ENCODE results near the gene TRIM59.

TRIM59 gene

GRCh38 chr3:160395297-160395696 is 54.3 kb downstream of the TRIM59 start:
- Histone ChIP-seq H3K79me2 (ENCODE audit: control insufficient read depth, insufficient read depth, low read length) (peaks cover 8% of the 10 kb centered on the region), H3K56ac (ENCODE audit: low read length) (no peak overlapping the region), H3K4me2 (ENCODE audit: low read length) (no peak overlapping the region), H3K79me1 (ENCODE audit: low read length) (peaks cover 6% of the 10 kb centered on the region), H3K23ac (ENCODE audit: low read length) (no peak overlapping the region), H2AK5ac (ENCODE audit: low read length) (no peak overlapping the region), H3K36me3 (ENCODE audit: control insufficient read depth, insufficient read depth, low read length) (no peaks in the 10 kb centered on the region), H3K18ac (ENCODE audit: low read length) (no peak overlapping the region), H3K27ac (ENCODE audit: low read depth, low read length) (no peak overlapping the region), H4K5ac (ENCODE audit: low read length) (no peak overlapping the region), H4K8ac (ENCODE audit: low read depth, low read length) (no peak overlapping the region), H3K4ac (ENCODE audit: low read depth, low read length) (no peak overlapping the region), H3K27me3 (ENCODE audit: insufficient read depth, low read length, poor library complexity) (no peaks in the 10 kb centered on the region), H2BK120ac (ENCODE audit: low read depth, low read length) (no peak overlapping the region), H2BK15ac (replicated peaks; ENCODE audit: low read depth) (no peak overlapping the region), H3K4me1 (ENCODE audit: control insufficient read depth, low read depth, low read length) (no peaks in the 10 kb centered on the region), H3K4me3 (ENCODE audit: low read length) (no peak overlapping the region), H2BK5ac (ENCODE audit: low read length) (no peak overlapping the region), H3K9ac (ENCODE audit: low read length) (no peak overlapping the region)
- DNase-seq: peak; percentile 86

- peak overlapping the region; percentile 56 for H4K8ac ChIP-seq (ENCODE audit: low read depth, low read length)
- no peak overlapping the region for H3K9ac ChIP-seq (ENCODE audit: low read length)
- H4K5ac ChIP-seq (ENCODE audit: low read length): no peak overlapping the region
- no peak overlapping the region for H2BK5ac ChIP-seq (ENCODE audit: low read length)
- DNase-seq: no peak
- no peaks in the 10 kb centered on the region for H3K36me3 ChIP-seq (ENCODE audit: control insufficient read depth, insufficient read depth, low read length)
- no peaks in the 10 kb centered on the region for H3K27me3 ChIP-seq (ENCODE audit: insufficient read depth, low read length, poor library complexity)
- H3K23ac ChIP-seq (ENCODE audit: low read length): no peak overlapping the region
- no peak overlapping the region for H3K56ac ChIP-seq (ENCODE audit: low read length)
- H3K18ac ChIP-seq (ENCODE audit: low read length): no peak overlapping the region
- H3K4me1 ChIP-seq (ENCODE audit: control insufficient read depth, low read depth, low read length): no peaks in the 10 kb centered on the region
- H3K4me2 ChIP-seq (ENCODE audit: low read length): no peak overlapping the region
- H3K79me1 ChIP-seq (ENCODE audit: low read length): peaks cover 6% of the 10 kb centered on the region
- no peak overlapping the region for H3K4ac ChIP-seq (ENCODE audit: low read depth, low read length)
- no peaks in the 10 kb centered on the region for H3K79me2 ChIP-seq (ENCODE audit: control insufficient read depth, insufficient read depth, low read length)
- H2BK120ac ChIP-seq (ENCODE audit: low read depth, low read length): no peak overlapping the region
- H3K27ac ChIP-seq (ENCODE audit: low read depth, low read length): no peak overlapping the region
- no peak overlapping the region for H3K4me3 ChIP-seq (ENCODE audit: low read length)
- no peak overlapping the region for H2AK5ac ChIP-seq (ENCODE audit: low read length)
- no peak overlapping the region for H2BK15ac ChIP-seq (replicated peaks; ENCODE audit: low read depth)
- no CpG with 5 or more reads among the region's 3 CpGs for WGBS (ENCODE audit: extremely low coverage, insufficient coverage, low lambda C conversion rate)
Observed at GRCh38 chr3:160394009-160394392, 55.6 kb downstream of the TRIM59 start.

GRCh38 chr3:160393346-160394008 is 56.1 kb downstream of the TRIM59 start:
- no peak overlapping the region for H3K4me3 ChIP-seq (ENCODE audit: low read length)
- no peak for DNase-seq
- no peak overlapping the region for H3K4ac ChIP-seq (ENCODE audit: low read depth, low read length)

GRCh38 chr3:160392798-160393197 is 56.8 kb downstream of the TRIM59 start:
- H2AK5ac ChIP-seq (ENCODE audit: low read length): no peak overlapping the region
- H3K4ac ChIP-seq (ENCODE audit: low read depth, low read length): no peak overlapping the region
- H3K4me3 ChIP-seq (ENCODE audit: low read length): no peak overlapping the region
- H2BK120ac ChIP-seq (ENCODE audit: low read depth, low read length): no peak overlapping the region
- H3K79me1 ChIP-seq (ENCODE audit: low read length): peaks cover 6% of the 10 kb centered on the region
- DNase-seq: no peak
- no peak overlapping the region for H3K4me2 ChIP-seq (ENCODE audit: low read length)
- H4K8ac ChIP-seq (ENCODE audit: low read depth, low read length): no peak overlapping the region
- no peak overlapping the region for H3K9ac ChIP-seq (ENCODE audit: low read length)
- H2BK5ac ChIP-seq (ENCODE audit: low read length): no peak overlapping the region
- H3K36me3 ChIP-seq (ENCODE audit: control insufficient read depth, insufficient read depth, low read length): no peaks in the 10 kb centered on the region
- H4K5ac ChIP-seq (ENCODE audit: low read length): no peak overlapping the region
- no peak overlapping the region for H3K27ac ChIP-seq (ENCODE audit: low read depth, low read length)
- H3K18ac ChIP-seq (ENCODE audit: low read length): no peak overlapping the region
- H3K27me3 ChIP-seq (ENCODE audit: insufficient read depth, low read length, poor library complexity): no peaks in the 10 kb centered on the region
- no peak overlapping the region for H2BK15ac ChIP-seq (replicated peaks; ENCODE audit: low read depth)
- no peak overlapping the region for H3K23ac ChIP-seq (ENCODE audit: low read length)
- H3K4me1 ChIP-seq (ENCODE audit: control insufficient read depth, low read depth, low read length): no peaks in the 10 kb centered on the region
- H3K79me2 ChIP-seq (ENCODE audit: control insufficient read depth, insufficient read depth, low read length): no peaks in the 10 kb centered on the region
- H3K56ac ChIP-seq (ENCODE audit: low read length): no peak overlapping the region

More at GRCh38 chr3:160393346-160394008, 56.1 kb downstream of the TRIM59 start:
- H2AK5ac ChIP-seq (ENCODE audit: low read length): no peak overlapping the region
- H3K79me2 ChIP-seq (ENCODE audit: control insufficient read depth, insufficient read depth, low read length): no peaks in the 10 kb centered on the region
- H3K4me2 ChIP-seq (ENCODE audit: low read length): no peak overlapping the region
- H2BK120ac ChIP-seq (ENCODE audit: low read depth, low read length): no peak overlapping the region
- no peaks in the 10 kb centered on the region for H3K4me1 ChIP-seq (ENCODE audit: control insufficient read depth, low read depth, low read length)
- H3K36me3 ChIP-seq (ENCODE audit: control insufficient read depth, insufficient read depth, low read length): no peaks in the 10 kb centered on the region
- H2BK5ac ChIP-seq (ENCODE audit: low read length): no peak overlapping the region
- no peak overlapping the region for H3K23ac ChIP-seq (ENCODE audit: low read length)
- H3K27ac ChIP-seq (ENCODE audit: low read depth, low read length): no peak overlapping the region
- H4K8ac ChIP-seq (ENCODE audit: low read depth, low read length): no peak overlapping the region
- no peak overlapping the region for H4K5ac ChIP-seq (ENCODE audit: low read length)
- peaks cover 6% of the 10 kb centered on the region for H3K79me1 ChIP-seq (ENCODE audit: low read length)
- H3K9ac ChIP-seq (ENCODE audit: low read length): no peak overlapping the region
- H2BK15ac ChIP-seq (replicated peaks; ENCODE audit: low read depth): no peak overlapping the region
- WGBS (ENCODE audit: extremely low coverage, insufficient coverage, low lambda C conversion rate): no CpG with 5 or more reads among the region's 2 CpGs
- no peak overlapping the region for H3K56ac ChIP-seq (ENCODE audit: low read length)
- no peaks in the 10 kb centered on the region for H3K27me3 ChIP-seq (ENCODE audit: insufficient read depth, low read length, poor library complexity)
- H3K18ac ChIP-seq (ENCODE audit: low read length): no peak overlapping the region

GRCh38 chr3:160390565-160391138 is 58.9 kb downstream of the TRIM59 start:
- H3K18ac ChIP-seq (ENCODE audit: low read length): no peak overlapping the region

More at GRCh38 chr3:160390565-160391138, 58.9 kb downstream of the TRIM59 start:
- Histone ChIP-seq H3K79me1 (ENCODE audit: low read length) (peaks cover 6% of the 10 kb centered on the region), H2BK5ac (ENCODE audit: low read length) (no peak overlapping the region), H3K4me1 (ENCODE audit: control insufficient read depth, low read depth, low read length) (no peaks in the 10 kb centered on the region), H3K4ac (ENCODE audit: low read depth, low read length) (no peak overlapping the region), H2BK15ac (replicated peaks; ENCODE audit: low read depth) (no peak overlapping the region), H4K5ac (ENCODE audit: low read length) (no peak overlapping the region), H2BK120ac (ENCODE audit: low read depth, low read length) (no peak overlapping the region), H3K9ac (ENCODE audit: low read length) (no peak overlapping the region), H3K56ac (ENCODE audit: low read length) (no peak overlapping the region), H3K4me2 (ENCODE audit: low read length) (no peak overlapping the region), H2AK5ac (ENCODE audit: low read length) (no peak overlapping the region), H3K79me2 (ENCODE audit: control insufficient read depth, insufficient read depth, low read length) (no peaks in the 10 kb centered on the region), H3K4me3 (ENCODE audit: low read length) (no peak overlapping the region), H3K23ac (ENCODE audit: low read length) (no peak overlapping the region), H3K36me3 (ENCODE audit: control insufficient read depth, insufficient read depth, low read length) (no peaks in the 10 kb centered on the region), H3K27ac (ENCODE audit: low read depth, low read length) (no peak overlapping the region), H4K8ac (ENCODE audit: low read depth, low read length) (no peak overlapping the region), H3K27me3 (ENCODE audit: insufficient read depth, low read length, poor library complexity) (no peaks in the 10 kb centered on the region)
- WGBS (ENCODE audit: extremely low coverage, insufficient coverage, low lambda C conversion rate): no CpG with 5 or more reads among the region's 3 CpGs
- DNase-seq: no peak
